D721Med (cell line): ENCODE data around the gene GLIS1.
"Not testable (repeated sequence)": the region's sequence is repeated elsewhere in the genome, so short reads cannot be mapped to it uniquely, and the experiment has no call there.

Source experiments
- DNase-seq: peaks from one replicate; pipeline ENCODE4 v3.0.0; 2011; ENCODE audit warnings: low spot score; ENCODE audit not compliant: insufficient read length
- FAIRE-seq: peaks from 2 replicates; lab custom pipeline; 2011; peaks lifted over from hg19 to GRCh38; lab: Jason Lieb, UNC
- TF ChIP-seq, protein P1 (sequence below): IDR thresholded peaks from 2 replicates; pipeline ENCODE4 v1.5.1; 2012; ENCODE audit warnings: mild to moderate bottlenecking, control low read depth; ENCODE audit not compliant: insufficient read depth; ENCODE audit errors: missing control alignments

The GLIS1 gene

DNA sequence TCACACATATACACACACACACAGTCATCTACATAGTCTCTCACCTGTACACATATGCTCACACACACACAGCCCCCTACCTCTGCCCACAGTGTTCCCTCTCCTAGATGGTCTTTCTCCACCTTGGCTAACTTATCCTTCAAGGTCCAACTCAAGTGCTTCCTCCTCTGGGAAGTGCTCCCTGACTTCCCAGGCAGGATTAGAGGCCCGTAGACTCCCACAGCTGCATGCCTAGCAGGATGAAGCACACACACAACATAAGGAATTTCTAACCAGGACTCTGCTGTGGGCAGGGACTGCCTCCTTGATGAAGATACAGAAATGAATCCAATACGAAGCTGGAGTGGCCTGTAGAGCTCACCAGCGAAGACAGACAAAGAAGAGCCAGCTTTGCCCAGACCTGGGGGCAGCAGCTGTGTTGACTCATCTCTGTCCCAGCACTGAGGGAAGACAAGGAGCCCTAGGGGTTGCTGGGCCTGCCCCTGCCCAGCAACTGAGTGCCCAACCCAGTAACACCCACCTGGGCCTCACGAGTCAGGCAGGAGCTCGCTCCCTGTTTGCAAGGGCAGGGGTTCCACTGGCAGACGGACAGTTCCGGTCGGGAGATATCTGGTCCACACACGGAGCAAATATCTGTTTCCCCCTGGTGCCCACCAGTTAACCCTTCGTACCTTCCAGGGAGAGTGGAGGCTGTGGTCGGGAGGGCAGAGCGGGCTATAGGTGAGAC, 178.9 kb downstream of the GLIS1 start:
- TF ChIP-seq, protein P1, sequence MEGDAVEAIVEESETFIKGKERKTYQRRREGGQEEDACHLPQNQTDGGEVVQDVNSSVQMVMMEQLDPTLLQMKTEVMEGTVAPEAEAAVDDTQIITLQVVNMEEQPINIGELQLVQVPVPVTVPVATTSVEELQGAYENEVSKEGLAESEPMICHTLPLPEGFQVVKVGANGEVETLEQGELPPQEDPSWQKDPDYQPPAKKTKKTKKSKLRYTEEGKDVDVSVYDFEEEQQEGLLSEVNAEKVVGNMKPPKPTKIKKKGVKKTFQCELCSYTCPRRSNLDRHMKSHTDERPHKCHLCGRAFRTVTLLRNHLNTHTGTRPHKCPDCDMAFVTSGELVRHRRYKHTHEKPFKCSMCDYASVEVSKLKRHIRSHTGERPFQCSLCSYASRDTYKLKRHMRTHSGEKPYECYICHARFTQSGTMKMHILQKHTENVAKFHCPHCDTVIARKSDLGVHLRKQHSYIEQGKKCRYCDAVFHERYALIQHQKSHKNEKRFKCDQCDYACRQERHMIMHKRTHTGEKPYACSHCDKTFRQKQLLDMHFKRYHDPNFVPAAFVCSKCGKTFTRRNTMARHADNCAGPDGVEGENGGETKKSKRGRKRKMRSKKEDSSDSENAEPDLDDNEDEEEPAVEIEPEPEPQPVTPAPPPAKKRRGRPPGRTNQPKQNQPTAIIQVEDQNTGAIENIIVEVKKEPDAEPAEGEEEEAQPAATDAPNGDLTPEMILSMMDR, result no peak
- DNase-seq (no peak), FAIRE-seq (no peak)

DNA sequence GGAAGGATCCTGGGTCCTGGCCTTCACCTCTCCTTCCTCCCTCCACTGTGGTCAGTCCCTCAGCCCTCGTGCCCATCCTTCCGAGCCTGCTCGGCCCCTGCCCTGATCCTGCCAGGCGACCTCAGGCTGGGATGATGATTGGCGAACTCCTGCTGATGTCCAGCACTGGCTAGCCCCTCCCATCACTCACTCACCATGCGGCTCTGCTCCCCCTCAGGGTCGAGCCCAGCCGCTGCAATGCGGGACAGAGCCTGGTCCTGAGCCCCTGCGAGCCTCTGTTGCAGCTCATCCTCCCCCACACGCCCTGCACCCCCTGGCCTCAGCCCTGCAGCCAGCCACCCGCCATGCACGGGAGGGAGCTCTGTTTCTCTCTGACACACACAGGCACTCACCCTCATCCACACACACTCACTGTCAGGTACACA, 179.6 kb downstream of the GLIS1 start:
- FAIRE-seq (no peak), DNase-seq (no peak)

DNA sequence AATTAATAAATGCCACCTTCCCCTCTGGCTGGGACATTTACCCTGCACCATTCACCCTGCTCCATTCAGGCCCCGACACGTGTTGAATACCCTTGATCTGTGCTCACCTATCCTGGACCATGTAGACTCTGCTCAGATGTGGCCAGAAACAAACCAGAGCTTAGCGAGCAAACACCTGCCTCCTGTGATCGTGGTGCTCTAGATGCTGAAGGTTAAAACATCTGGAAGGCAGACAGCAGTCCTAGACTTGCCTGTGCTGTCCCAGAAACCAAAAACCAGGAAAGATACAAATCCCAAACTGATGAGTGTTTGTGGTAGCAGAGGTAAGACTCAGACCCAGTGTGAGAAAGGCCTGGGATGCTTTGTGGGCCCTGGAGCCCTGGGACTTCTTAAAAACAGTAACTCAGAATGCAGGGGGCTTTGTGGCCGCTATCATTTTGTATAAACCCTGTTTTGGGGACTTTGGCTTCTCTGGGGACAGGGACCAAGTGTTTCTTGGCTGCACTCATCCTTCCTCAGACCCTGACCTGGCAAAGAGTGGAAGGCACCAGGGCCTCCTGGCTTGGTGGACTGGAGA, 180.1 kb downstream of the GLIS1 start:
- TF ChIP-seq, protein P1, result no peak
- FAIRE-seq, result no peak
- DNase-seq, result no peak

More for the DNA sequence above, 179.6 kb downstream of the GLIS1 start:
- TF ChIP-seq, protein P1, result no peak

DNA sequence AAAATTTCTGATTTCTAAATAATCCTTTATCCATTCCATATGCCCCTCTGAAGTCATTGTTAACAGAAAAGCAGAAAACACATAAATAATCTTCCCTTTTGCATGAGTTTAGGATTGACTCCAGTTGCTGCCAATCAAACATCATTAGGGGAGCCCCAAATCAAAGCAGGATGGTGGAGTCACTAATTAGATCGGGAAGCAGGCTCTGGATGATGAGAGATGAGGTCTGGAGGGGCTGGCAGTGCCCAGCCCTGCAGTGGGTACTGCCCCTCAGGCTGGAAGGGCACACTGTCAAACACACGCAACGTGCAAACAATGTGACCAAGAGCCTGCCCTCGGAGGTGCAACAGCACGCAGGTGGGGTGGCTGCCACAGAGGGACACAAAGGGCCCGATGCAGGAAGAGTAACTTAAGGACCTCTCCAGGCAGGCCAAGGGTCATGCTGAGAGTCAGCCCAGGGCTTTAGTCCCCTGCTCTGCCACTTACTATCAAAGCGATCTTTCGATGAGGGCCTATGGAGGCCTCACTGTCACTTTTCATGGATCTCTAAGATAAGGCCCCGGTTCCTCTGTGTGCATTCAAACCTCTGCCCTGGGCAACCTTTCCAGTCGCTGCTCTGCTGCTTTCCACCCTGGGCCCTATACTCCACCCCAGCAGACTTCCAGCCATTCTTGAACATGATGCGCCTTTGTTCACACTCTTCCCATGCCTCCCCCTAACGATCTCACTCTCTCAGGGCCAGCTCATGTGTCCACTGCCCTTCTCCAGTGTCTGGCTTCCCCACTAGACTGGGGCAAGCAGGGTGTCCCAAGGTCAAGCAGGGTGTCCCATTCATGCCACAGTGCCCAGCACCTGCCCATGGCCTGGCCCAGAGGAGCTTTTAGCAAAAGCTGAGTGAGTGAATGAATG, 180.9 kb downstream of the GLIS1 start:
- TF ChIP-seq, protein P1, result no peak
- FAIRE-seq (no peak), DNase-seq (no peak)

DNA sequence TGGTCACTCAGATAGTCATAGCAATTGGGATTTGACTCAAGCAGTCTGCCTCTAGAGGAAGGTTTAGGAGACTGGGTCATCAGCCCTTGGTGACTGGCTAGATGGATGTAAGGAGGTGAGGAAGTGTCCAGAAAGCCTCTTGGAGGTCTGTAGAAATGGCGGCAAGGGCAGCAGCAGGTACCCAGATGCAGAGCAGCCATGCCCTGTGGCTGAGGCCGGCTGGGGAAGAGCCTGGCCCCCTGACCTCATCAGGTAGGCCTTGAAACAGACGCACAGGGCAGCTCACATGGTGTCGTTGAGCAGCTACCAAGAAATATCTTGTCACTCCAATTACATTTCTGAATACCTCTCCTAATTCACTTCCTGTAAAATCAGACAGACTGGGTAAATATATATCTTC, 181.6 kb downstream of the GLIS1 start:
- no peak for FAIRE-seq
- no peak for DNase-seq
- TF ChIP-seq, protein P1, result no peak

DNA sequence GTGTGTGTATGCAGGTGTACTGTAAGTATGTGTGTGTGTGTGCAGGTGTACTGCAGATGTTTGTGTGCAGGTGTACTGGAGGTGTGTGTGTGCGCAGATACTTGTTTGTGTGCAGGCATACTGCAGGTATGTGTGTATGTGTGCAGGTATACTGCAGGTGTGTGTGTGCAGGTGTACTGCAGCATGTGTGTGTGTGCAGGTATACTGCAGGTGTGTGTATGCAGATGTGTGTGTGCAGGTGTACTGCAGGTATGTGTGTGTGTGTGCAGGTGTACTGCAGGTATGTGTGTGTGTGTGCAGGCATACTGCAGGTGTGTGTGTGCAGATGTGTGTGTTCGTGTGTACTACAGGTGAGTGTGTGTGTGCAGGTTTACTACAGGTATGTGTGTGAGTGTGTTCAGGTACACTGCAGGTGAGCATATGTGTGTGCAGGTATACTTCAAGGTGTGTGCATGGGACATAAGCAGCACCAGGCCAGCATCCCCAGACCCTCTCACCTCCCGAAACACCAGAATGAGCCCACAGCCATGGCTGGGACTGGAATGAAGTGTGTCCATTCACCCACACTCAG, 182.2 kb downstream of the GLIS1 start:
- no peak for FAIRE-seq
- DNase-seq, result no peak
- TF ChIP-seq, protein P1, result no peak

DNA sequence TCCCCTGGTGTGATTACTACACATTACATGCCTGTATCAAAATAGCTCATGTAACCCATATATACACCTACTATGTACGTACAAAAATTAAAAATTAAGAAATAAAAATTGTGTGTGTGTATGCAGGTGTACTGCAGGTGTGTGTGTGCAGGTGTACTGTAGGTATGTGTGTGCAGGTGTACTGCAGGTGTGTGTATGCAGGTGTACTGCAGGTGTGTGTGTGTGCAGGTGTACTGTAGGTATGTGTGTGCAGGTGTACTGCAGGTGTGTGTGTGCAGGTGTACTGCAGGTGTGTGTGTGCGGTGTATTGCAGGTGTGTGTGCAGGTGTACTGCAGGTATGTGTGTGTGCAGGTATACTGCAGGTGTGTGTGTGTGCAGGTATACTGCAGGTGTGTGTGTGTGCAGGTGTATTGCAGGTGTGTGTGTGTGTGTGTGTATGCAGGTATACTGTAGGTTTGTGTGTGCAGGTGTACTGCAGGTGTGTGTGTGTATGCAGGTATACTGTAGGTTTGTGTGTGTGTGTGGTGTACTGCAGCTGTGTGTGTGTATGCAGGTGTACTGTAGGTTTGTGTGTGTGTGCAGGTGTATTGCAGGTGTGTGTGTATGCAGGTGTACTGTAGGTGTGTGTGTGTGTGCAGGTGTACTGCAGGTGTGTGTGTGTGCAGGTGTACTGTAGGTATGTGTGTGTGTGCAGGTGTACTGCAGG, 183.2 kb downstream of the GLIS1 start:
- not testable (repeated sequence) for DNase-seq, FAIRE-seq
